Choroid plexus epithelial cell (primary cell): ENCODE results near the gene FCAMR.

Source experiments
- DNase-seq: peaks from one replicate; pipeline ENCODE4 v3.0.0-alpha.2; 2010; ENCODE audit warnings: low read depth
- H3K4me3 ChIP-seq: 2 replicates; pipeline ENCODE4 v1.5.1; 2011; ENCODE audit warnings: low read depth, mild to moderate bottlenecking, control low read depth, low read length, moderate library complexity
- CTCF ChIP-seq: conservative IDR thresholded peaks from 2 replicates; pipeline ENCODE4 v1.5.1; 2011; ENCODE audit warnings: low read depth, mild to moderate bottlenecking, control low read depth, inconsistent platforms, low read length, moderate library complexity

FCAMR gene

DNA sequence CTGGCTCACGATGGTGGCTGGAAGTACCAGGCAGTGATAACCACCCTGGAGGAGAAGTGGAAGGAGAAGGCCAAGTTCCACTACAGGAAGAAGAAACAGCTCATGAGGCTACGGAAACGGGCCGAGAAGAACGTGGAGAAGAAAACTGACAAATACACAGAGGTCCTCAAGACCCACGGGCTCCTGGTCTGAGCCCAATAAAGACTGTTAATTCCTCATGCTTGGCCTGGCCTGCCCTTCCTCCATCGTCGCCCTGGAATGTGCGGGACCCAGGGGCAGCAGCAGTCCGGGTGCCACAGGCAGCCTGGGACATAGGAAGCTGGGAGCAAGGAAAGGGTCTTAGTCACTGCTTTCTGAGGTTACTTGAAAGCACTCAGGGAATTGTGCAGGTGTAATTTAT, 62.2 kb downstream of the FCAMR start:
- TF ChIP-seq CTCF: no peak
- H3K4me3 ChIP-seq: no peak overlapping the region
- DNase-seq: no peak
